HepG2 (cell line): ENCODE results near the gene EFNA3. TPM values are rescaled to one million over a fixed set of nuclear protein-coding genes. Genes with fewer than 3 reads are reported as not detected.

Experiments
- ELF3 ChIP-seq: IDR thresholded peaks from 2 replicates; pipeline ENCODE4 v1.6.1; 2016; ENCODE audit warnings: missing genetic modification reagents, missing compliant biosample characterization
- JUNB ChIP-seq: sonication (generic); formaldehyde crosslinking; IDR thresholded peaks from 2 replicates; pipeline ENCODE4 v1.8.0; 2022; ENCODE audit warnings: missing genetic modification reagents, mild to moderate bottlenecking, borderline replicate concordance
- KDM2A ChIP-seq: sonication (generic); formaldehyde crosslinking; IDR thresholded peaks from 2 replicates; pipeline ENCODE4 v1.4.0; 2020; ENCODE audit warnings: low read depth, missing genetic modification reagents, borderline replicate concordance
- KLF9 ChIP-seq: IDR thresholded peaks from 2 replicates; pipeline ENCODE4 v1.6.1; 2016; ENCODE audit warnings: low read depth
- MAF1 ChIP-seq: sonication (generic); formaldehyde crosslinking; IDR thresholded peaks from 2 replicates; pipeline ENCODE4 v1.5.0; 2020; ENCODE audit warnings: missing genetic modification reagents, borderline replicate concordance
- NONO ChIP-seq, 2 experiments: fragments of 450-650 bp in 1 of 2; sonication (generic) in 1 of 2; formaldehyde crosslinking in 1 of 2; IDR thresholded peaks in 1 of 2; conservative IDR thresholded peaks in 1 of 2; 2 replicates each; pipeline versions ENCODE4 v1.6.1 to v1.8.0; 2017 to 2022; ENCODE audit warnings: mild to moderate bottlenecking in 1 of 2, missing genetic modification reagents in 1 of 2, moderate library complexity in 1 of 2
- RFXAP ChIP-seq: sonication (generic); formaldehyde crosslinking; IDR thresholded peaks from 2 replicates; pipeline ENCODE4 v1.4.0; 2020; ENCODE audit warnings: missing genetic modification reagents, borderline replicate concordance
- SMAD1 ChIP-seq: sonication (generic); formaldehyde crosslinking; IDR thresholded peaks from 2 replicates; pipeline ENCODE4 v1.4.0; 2020; ENCODE audit warnings: missing genetic modification reagents, low read depth, mild to moderate bottlenecking, borderline replicate concordance
- ZKSCAN5 ChIP-seq: sonication (generic); formaldehyde crosslinking; IDR thresholded peaks from 2 replicates; pipeline ENCODE4 v1.5.1; 2020; ENCODE audit warnings: mild to moderate bottlenecking, missing genetic modification reagents
- ZMYM3 ChIP-seq: sonication (generic); formaldehyde crosslinking; IDR thresholded peaks from 2 replicates; pipeline ENCODE4 v1.5.1; 2020; ENCODE audit warnings: mild to moderate bottlenecking, missing genetic modification reagents
- ZNF235 ChIP-seq: sonication (generic); formaldehyde crosslinking; IDR thresholded peaks from 2 replicates; pipeline ENCODE4 v1.8.1; 2023; ENCODE audit warnings: mild to moderate bottlenecking, missing genetic modification reagents, borderline replicate concordance
- ZNF3 ChIP-seq: IDR thresholded peaks from 2 replicates; pipeline ENCODE4 v1.7.0; 2017; ENCODE audit warnings: inconsistent platforms
- ZNF530 ChIP-seq: sonication (generic); formaldehyde crosslinking; IDR thresholded peaks from 2 replicates; pipeline ENCODE4 v1.5.0; 2020; ENCODE audit warnings: low read depth, mild to moderate bottlenecking, missing genetic modification reagents
- ZNF674 ChIP-seq: sonication (generic); formaldehyde crosslinking; IDR thresholded peaks from 2 replicates; pipeline ENCODE4 v1.5.0; 2020; ENCODE audit warnings: low read depth, mild to moderate bottlenecking, missing genetic modification reagents
- ZNF790 ChIP-seq: sonication (generic); formaldehyde crosslinking; IDR thresholded peaks from 2 replicates; pipeline ENCODE4 v1.8.0; 2022; ENCODE audit warnings: missing genetic modification reagents, mild to moderate bottlenecking, borderline replicate concordance
- polyA plus RNA-seq, 8 experiments: library from polyadenylated mRNA; depleted of rRNA in 3 of 8; stranded (reverse) in 7 of 8; unstranded in 1 of 8; fragments of >200 nt; fragmentation: Illumina TruSeq in 4 of 8; extraction: Trizol in 4 of 8; gene quantifications; 2 replicates each; pipeline versions ENCODE4 v1.2.1 to v1.2.3, GENCODE V29; 2011 to 2016; ENCODE audit warnings: low read depth in 4 of 8, missing spikeins in 1 of 8, mixed read lengths in 1 of 8; ENCODE audit not compliant: insufficient read depth in 1 of 8
- total RNA-seq, 5 experiments: library from RNA; depleted of rRNA; stranded (reverse); fragments of >200 nt; fragmentation: Illumina TruSeq; extraction: Trizol; gene quantifications; 2 replicates each; pipeline ENCODE4 v1.2.3, GENCODE V29; 2016; ENCODE audit warnings: low read depth in 1 of 5
- TF ChIP-seq, protein P1 (sequence below): sonication (generic); formaldehyde crosslinking; IDR thresholded peaks from 2 replicates; pipeline ENCODE4 v1.8.1; 2022; ENCODE audit warnings: low read depth, mild to moderate bottlenecking, missing genetic modification reagents
- TF ChIP-seq, protein P2 (sequence below): sonication (generic); formaldehyde crosslinking; IDR thresholded peaks from 2 replicates; pipeline ENCODE4 v1.4.0; 2020; ENCODE audit warnings: missing genetic modification reagents
- TF ChIP-seq, protein P3 (sequence below): sonication (generic); formaldehyde crosslinking; IDR thresholded peaks from 2 replicates; pipeline ENCODE4 v1.4.0; 2020; ENCODE audit warnings: mild to moderate bottlenecking, missing genetic modification reagents, borderline replicate concordance
- TF ChIP-seq, protein P4 (sequence below): sonication (generic); formaldehyde crosslinking; IDR thresholded peaks from 2 replicates; pipeline ENCODE4 v1.4.0; 2020; ENCODE audit warnings: missing genetic modification reagents
- TF ChIP-seq, protein P5 (sequence below): sonication (generic); formaldehyde crosslinking; IDR thresholded peaks from 2 replicates; pipeline ENCODE4 v1.4.0; 2020; ENCODE audit warnings: missing genetic modification reagents

Gene EFNA3
- total and polyA plus RNA-seq, 2 of the 13 experiments (the other 11 are each of a cell fraction or from before 2014, with no cell fraction given): 1.0 to 5.7 TPM

DNA sequence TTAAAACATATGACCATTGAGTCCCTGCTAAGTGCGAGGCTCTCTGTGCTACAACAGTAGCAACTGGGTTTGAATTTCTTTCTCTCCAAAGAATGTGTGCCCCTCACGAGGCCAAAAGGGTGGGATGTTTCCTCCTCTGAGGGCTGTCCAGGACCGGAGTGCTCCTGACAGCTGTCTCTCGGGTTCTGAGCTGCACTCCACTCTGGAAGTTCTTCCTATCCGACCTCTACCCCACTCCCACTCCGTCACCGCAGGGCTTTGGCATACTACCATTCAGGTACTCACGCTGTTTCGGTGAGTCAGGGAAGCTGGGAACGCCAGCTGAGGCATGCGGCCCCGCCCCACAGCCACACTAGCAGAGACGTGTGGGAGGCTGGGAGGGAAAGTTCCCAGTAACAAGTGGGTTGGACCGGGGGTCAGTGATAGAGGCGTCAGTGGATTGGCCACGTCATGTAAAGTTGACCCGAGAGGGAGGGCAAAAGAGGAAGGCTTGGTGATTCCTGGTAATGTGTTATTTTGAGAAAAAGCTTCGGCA, 56.3 kb downstream of the EFNA3 start (continued):
- TF ChIP-seq, protein P1, sequence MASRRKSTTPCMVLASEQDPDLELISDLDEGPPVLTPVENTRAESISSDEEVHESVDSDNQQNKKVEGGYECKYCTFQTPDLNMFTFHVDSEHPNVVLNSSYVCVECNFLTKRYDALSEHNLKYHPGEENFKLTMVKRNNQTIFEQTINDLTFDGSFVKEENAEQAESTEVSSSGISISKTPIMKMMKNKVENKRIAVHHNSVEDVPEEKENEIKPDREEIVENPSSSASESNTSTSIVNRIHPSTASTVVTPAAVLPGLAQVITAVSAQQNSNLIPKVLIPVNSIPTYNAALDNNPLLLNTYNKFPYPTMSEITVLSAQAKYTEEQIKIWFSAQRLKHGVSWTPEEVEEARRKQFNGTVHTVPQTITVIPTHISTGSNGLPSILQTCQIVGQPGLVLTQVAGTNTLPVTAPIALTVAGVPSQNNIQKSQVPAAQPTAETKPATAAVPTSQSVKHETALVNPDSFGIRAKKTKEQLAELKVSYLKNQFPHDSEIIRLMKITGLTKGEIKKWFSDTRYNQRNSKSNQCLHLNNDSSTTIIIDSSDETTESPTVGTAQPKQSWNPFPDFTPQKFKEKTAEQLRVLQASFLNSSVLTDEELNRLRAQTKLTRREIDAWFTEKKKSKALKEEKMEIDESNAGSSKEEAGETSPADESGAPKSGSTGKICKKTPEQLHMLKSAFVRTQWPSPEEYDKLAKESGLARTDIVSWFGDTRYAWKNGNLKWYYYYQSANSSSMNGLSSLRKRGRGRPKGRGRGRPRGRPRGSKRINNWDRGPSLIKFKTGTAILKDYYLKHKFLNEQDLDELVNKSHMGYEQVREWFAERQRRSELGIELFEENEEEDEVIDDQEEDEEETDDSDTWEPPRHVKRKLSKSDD (CRISPR knock-in tag): no peak
- TF ChIP-seq, protein P2, sequence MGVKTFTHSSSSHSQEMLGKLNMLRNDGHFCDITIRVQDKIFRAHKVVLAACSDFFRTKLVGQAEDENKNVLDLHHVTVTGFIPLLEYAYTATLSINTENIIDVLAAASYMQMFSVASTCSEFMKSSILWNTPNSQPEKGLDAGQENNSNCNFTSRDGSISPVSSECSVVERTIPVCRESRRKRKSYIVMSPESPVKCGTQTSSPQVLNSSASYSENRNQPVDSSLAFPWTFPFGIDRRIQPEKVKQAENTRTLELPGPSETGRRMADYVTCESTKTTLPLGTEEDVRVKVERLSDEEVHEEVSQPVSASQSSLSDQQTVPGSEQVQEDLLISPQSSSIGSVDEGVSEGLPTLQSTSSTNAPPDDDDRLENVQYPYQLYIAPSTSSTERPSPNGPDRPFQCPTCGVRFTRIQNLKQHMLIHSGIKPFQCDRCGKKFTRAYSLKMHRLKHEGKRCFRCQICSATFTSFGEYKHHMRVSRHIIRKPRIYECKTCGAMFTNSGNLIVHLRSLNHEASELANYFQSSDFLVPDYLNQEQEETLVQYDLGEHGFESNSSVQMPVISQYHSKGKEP (CRISPR knock-in tag): no peak
- TF ChIP-seq, protein P3, sequence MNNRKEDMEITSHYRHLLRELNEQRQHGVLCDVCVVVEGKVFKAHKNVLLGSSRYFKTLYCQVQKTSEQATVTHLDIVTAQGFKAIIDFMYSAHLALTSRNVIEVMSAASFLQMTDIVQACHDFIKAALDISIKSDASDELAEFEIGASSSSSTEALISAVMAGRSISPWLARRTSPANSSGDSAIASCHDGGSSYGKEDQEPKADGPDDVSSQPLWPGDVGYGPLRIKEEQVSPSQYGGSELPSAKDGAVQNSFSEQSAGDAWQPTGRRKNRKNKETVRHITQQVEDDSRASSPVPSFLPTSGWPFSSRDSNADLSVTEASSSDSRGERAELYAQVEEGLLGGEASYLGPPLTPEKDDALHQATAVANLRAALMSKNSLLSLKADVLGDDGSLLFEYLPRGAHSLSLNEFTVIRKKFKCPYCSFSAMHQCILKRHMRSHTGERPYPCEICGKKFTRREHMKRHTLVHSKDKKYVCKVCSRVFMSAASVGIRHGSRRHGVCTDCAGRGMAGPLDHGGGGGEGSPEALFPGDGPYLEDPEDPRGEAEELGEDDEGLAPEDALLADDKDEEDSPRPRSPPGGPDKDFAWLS (CRISPR knock-in tag): no peak
- TF ChIP-seq ZNF790 (CRISPR knock-in tag) (no peak), ELF3 (CRISPR knock-in tag) (no peak; the same call in none of the 2 replicates), SMAD1 (no peak; the same call in 1 of the 2 replicates), JUNB (no peak), KDM2A (CRISPR knock-in tag) (peak; percentile 91), KLF9 (CRISPR knock-in tag) (no peak), NONO (IDR thresholded peaks at IDR 0.05) (no peak), NONO (CRISPR knock-in tag; conservative IDR thresholded peaks at IDR 0.05) (no peak; the same call in 1 of the 2 replicates), ZNF674 (CRISPR knock-in tag) (no peak), ZNF3 (CRISPR knock-in tag) (no peak), ZMYM3 (CRISPR knock-in tag) (no peak), ZKSCAN5 (CRISPR knock-in tag) (no peak), ZNF530 (no peak), ZNF235 (CRISPR knock-in tag) (no peak), RFXAP (CRISPR knock-in tag) (0 out of 2 replicates have a peak, but pooled peaks have one; percentile 76), MAF1 (no peak)
- TF ChIP-seq, protein P4, sequence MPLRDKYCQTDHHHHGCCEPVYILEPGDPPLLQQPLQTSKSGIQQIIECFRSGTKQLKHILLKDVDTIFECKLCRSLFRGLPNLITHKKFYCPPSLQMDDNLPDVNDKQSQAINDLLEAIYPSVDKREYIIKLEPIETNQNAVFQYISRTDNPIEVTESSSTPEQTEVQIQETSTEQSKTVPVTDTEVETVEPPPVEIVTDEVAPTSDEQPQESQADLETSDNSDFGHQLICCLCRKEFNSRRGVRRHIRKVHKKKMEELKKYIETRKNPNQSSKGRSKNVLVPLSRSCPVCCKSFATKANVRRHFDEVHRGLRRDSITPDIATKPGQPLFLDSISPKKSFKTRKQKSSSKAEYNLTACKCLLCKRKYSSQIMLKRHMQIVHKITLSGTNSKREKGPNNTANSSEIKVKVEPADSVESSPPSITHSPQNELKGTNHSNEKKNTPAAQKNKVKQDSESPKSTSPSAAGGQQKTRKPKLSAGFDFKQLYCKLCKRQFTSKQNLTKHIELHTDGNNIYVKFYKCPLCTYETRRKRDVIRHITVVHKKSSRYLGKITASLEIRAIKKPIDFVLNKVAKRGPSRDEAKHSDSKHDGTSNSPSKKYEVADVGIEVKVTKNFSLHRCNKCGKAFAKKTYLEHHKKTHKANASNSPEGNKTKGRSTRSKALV (CRISPR knock-in tag): peak; percentile 95
- TF ChIP-seq, protein P5, sequence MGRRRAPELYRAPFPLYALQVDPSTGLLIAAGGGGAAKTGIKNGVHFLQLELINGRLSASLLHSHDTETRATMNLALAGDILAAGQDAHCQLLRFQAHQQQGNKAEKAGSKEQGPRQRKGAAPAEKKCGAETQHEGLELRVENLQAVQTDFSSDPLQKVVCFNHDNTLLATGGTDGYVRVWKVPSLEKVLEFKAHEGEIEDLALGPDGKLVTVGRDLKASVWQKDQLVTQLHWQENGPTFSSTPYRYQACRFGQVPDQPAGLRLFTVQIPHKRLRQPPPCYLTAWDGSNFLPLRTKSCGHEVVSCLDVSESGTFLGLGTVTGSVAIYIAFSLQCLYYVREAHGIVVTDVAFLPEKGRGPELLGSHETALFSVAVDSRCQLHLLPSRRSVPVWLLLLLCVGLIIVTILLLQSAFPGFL: no peak
